ENCODE results near the gene HIRIP3.
"Not testable (repeated sequence)": the region's sequence is repeated elsewhere in the genome, so short reads cannot be mapped to it uniquely, and the experiment has no call there.

Gene HIRIP3

DNA sequence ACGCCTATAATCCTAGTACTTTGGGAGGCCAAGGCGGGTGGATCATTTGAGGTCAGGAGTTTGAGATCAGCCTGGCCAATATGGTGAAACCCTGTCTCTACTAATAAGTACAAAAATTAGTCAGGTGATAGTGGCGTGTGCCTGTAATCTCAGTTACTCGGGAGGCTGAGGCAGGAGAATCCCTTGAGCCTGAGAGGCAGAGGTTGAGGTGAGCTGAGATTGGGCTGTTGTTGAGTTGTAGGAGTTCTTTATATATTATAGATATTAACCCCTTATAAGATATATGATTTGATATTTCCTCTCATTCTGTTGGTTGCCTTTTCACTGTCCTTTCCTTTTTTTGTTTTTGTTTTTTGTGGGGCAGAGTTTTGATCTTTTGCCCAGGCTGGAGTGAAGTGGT, 35.6 kb downstream of the HIRIP3 start:
- DNase-seq; H3K9me3 ChIP-seq (ENCODE audit: control insufficient read depth, low read length); H3K4me3 ChIP-seq (ENCODE audit: insufficient read depth, low read depth, low read length, poor library complexity, severe bottlenecking); H3K36me3 ChIP-seq (ENCODE audit: control insufficient read depth, insufficient read depth, low read length); H3K27me3 ChIP-seq (replicated peaks; ENCODE audit: control insufficient read depth, insufficient read depth, low read length, poor library complexity, severe bottlenecking); H3K27ac ChIP-seq (ENCODE audit: insufficient read depth, low read length, poor library complexity, severe bottlenecking): not testable (repeated sequence)
- peaks cover 11% of the 10 kb centered on the region for H3K4me1 ChIP-seq (ENCODE audit: control insufficient read depth, insufficient read depth, low read length, poor library complexity, severe bottlenecking)

DNA sequence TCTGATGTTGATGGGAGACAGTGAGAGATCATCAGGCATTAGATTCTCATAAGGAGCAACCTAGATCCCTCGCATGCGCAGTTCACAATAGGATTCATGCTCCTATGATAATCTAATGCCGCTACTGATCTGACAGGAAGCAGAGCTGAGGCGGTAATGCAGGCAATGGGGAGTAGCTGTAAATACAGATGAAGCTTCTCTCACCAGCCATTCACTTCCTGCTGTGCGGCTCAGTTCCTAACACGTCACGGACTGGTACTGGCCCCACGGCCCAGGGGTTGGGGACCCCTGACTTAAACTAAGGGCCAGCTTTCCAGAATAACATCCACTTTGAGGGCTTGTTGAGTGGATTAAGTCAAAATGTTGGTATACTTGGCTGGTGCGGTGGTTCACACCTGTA, 36.1 kb downstream of the HIRIP3 start:
- Histone ChIP-seq H3K9me3 (ENCODE audit: control insufficient read depth, low read length) (no peaks in the 10 kb centered on the region), H3K27me3 (replicated peaks; ENCODE audit: control insufficient read depth, insufficient read depth, low read length, poor library complexity, severe bottlenecking) (no peaks in the 10 kb centered on the region), H3K4me1 (ENCODE audit: control insufficient read depth, insufficient read depth, low read length, poor library complexity, severe bottlenecking) (peaks cover 11% of the 10 kb centered on the region), H3K27ac (ENCODE audit: insufficient read depth, low read length, poor library complexity, severe bottlenecking) (no peak overlapping the region), H3K4me3 (ENCODE audit: insufficient read depth, low read depth, low read length, poor library complexity, severe bottlenecking) (no peak overlapping the region), H3K36me3 (ENCODE audit: control insufficient read depth, insufficient read depth, low read length) (no peaks in the 10 kb centered on the region)
- no peak for DNase-seq

DNA sequence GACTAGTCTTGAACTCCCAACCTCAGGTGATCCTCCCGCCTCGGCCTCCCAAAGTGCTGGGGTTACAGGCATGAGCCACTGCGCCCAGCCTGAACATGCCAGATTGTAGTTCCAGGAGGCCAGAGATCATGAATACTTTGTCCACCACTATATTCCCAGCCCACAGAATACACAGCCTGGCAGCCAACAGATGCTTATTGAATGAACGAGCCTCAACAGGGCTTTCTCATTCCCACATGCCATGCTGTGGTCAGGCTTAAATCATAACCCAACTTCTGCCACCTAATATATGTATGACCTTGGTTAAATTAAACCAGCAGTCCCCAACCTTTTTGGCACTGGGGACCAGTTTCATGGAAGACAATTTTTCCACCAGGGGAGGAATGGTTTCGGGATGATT, 36.7 kb downstream of the HIRIP3 start:
- H3K9me3 ChIP-seq (ENCODE audit: control insufficient read depth, low read length): no peaks in the 10 kb centered on the region
- peaks cover 11% of the 10 kb centered on the region for H3K4me1 ChIP-seq (ENCODE audit: control insufficient read depth, insufficient read depth, low read length, poor library complexity, severe bottlenecking)
- H3K36me3 ChIP-seq (ENCODE audit: control insufficient read depth, insufficient read depth, low read length): no peaks in the 10 kb centered on the region
- DNase-seq: no peak
- no peak overlapping the region for H3K4me3 ChIP-seq (ENCODE audit: insufficient read depth, low read depth, low read length, poor library complexity, severe bottlenecking)
- H3K27ac ChIP-seq (ENCODE audit: insufficient read depth, low read length, poor library complexity, severe bottlenecking): no peak overlapping the region
- no peaks in the 10 kb centered on the region for H3K27me3 ChIP-seq (replicated peaks; ENCODE audit: control insufficient read depth, insufficient read depth, low read length, poor library complexity, severe bottlenecking)

DNA sequence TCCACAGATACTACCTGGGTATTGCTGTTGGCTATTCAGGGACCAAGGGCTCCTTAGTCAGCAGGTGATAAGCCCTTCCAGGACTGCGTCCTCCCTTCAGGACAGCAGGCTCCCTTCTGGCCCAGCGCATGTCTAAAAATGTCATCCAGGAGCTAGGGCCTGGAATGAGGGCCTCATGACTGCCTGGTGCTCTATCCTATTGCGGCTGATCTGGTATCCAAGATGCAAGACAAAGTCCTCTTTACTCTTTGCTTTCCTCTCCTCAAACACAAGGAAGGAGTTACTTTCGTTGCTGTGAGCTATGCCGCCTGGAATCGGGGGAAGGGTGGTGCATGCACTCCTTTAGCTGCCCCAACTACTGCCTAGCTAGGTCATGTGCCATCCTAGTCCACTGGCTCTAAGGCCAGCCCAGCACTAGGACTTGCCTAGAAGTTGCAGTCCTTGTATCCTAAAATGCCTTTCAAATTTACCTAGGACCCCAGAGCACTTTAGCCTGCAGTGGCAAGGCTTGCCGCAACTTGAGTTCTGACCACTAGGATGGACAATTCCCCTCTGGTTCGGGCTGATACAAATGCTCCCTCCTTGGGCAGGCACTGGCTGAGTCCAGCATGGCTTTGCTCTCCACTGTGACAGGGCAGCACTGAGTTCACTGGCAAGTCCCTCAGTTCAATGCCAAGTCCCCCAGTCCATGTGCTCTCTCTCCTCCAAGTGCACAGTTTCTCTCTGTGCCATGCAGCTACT, 43.6 kb downstream of the HIRIP3 start:
- no peaks in the 10 kb centered on the region for H3K4me1 ChIP-seq (ENCODE audit: control insufficient read depth, insufficient read depth, low read length, poor library complexity, severe bottlenecking)
- DNase-seq: no peak
- no peaks in the 10 kb centered on the region for H3K36me3 ChIP-seq (ENCODE audit: control insufficient read depth, insufficient read depth, low read length)
- no peak overlapping the region for H3K27ac ChIP-seq (ENCODE audit: insufficient read depth, low read length, poor library complexity, severe bottlenecking)
- H3K4me3 ChIP-seq (ENCODE audit: insufficient read depth, low read depth, low read length, poor library complexity, severe bottlenecking): no peak overlapping the region
- H3K9me3 ChIP-seq (ENCODE audit: control insufficient read depth, low read length): no peaks in the 10 kb centered on the region
- H3K27me3 ChIP-seq (replicated peaks; ENCODE audit: control insufficient read depth, insufficient read depth, low read length, poor library complexity, severe bottlenecking): no peaks in the 10 kb centered on the region

DNA sequence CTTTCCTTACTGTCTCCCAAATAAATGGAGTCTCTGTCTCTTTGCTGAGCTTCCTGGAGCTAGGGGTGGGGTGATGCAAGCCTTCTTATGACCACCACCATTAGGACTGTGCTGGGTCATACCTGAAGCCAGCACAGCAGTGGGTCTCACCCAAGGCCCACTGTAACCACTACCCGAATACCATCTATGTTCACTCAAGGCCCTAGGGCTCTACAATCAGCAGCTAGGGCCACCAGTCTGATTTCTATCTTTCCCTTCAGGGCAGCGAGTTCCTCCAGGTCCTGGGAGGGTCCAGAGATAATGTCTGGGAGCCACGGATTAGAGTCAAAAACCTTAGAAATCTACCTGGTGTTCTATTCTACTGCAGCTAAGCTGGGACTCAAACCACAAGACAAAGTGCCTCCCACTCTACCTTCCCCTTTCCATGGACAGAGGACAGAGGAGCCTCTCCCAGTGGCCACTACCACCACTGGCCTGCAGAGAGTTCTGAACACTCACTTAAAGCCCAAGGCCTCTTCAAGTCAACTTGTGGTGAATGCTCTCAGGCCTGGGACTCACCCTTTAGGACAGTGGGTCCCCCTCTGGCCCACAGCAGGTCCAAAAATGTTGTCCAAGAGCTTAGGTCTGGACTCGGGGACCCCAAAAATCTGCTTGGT, 44.5 kb downstream of the HIRIP3 start:
- H3K9me3 ChIP-seq (ENCODE audit: control insufficient read depth, low read length): no peaks in the 10 kb centered on the region
- H3K27me3 ChIP-seq (replicated peaks; ENCODE audit: control insufficient read depth, insufficient read depth, low read length, poor library complexity, severe bottlenecking): no peaks in the 10 kb centered on the region
- no peak overlapping the region for H3K4me3 ChIP-seq (ENCODE audit: insufficient read depth, low read depth, low read length, poor library complexity, severe bottlenecking)
- no peaks in the 10 kb centered on the region for H3K4me1 ChIP-seq (ENCODE audit: control insufficient read depth, insufficient read depth, low read length, poor library complexity, severe bottlenecking)
- no peaks in the 10 kb centered on the region for H3K36me3 ChIP-seq (ENCODE audit: control insufficient read depth, insufficient read depth, low read length)
- no peak overlapping the region for H3K27ac ChIP-seq (ENCODE audit: insufficient read depth, low read length, poor library complexity, severe bottlenecking)
- DNase-seq: no peak

DNA sequence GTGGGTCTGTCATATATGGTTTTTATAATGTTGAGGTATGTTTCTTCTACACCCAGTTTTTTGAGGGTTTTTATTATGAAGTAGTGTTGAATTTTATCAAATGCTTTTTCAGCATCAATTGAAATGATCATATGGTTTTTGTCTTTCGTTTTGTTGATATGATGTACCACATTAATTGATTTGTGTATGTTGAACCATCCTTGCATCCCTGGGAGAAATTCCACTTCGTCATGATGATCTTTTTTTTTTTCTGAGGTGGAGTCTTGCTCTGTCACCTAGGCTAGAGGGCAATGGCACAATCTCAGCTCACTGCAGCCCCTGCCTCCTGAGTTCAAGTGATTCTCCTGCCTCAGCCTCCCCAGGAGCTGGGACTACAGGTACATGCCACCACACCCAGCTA, 47.5 kb downstream of the HIRIP3 start:
- Histone ChIP-seq H3K9me3 (ENCODE audit: control insufficient read depth, low read length) (no peaks in the 10 kb centered on the region), H3K27ac (ENCODE audit: insufficient read depth, low read length, poor library complexity, severe bottlenecking) (no peak overlapping the region), H3K27me3 (replicated peaks; ENCODE audit: control insufficient read depth, insufficient read depth, low read length, poor library complexity, severe bottlenecking) (no peaks in the 10 kb centered on the region), H3K4me3 (ENCODE audit: insufficient read depth, low read depth, low read length, poor library complexity, severe bottlenecking) (no peak overlapping the region), H3K36me3 (ENCODE audit: control insufficient read depth, insufficient read depth, low read length) (no peaks in the 10 kb centered on the region), H3K4me1 (ENCODE audit: control insufficient read depth, insufficient read depth, low read length, poor library complexity, severe bottlenecking) (no peaks in the 10 kb centered on the region)
- DNase-seq: no peak

DNA sequence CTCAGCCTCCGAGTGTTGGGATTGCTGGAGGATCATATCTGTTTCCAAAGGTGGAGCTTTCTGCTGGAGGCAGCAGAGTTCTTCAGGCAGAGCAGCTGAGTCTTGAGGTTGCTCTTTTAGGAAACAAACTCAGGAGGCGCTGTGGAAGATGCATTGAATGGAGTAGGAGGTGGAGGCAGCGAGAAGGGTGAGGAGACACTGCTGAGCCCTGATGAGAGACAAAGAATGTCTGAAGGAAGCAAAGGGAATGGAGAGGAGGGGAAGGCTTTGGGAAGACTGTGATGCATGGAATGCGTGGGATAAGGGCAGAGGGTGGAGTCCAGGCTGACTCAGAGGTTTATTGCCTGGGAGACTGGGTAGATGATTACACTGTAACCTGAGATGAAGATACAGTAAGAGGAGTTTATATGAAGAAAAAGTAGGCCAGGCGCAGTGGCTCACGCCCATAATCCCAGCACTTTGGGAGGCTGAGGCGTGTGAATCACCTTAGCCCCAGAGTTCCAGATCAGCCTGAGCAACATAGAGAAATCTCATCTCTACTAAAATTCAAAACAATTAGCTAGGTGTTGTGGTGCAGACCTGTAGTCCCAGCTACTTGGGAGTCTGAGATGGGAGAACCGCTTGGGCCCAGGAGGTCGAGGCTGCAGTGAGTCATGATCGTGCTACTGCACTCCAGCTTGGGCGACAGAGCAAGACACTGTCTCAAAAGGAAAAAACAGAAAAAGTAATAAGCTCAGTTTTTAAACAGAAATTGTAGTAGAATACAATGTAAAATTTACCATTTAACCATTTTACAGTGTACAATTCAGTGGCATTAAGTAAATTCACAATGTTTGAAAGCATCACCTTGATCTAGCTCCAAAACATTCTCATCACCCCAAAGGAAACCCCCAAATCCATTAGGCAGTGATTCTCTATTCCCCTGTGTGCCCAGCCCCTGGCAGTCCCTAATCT, 51.3 kb downstream of the HIRIP3 start:
- Histone ChIP-seq H3K4me3 (ENCODE audit: insufficient read depth, low read depth, low read length, poor library complexity, severe bottlenecking) (no peak overlapping the region), H3K9me3 (ENCODE audit: control insufficient read depth, low read length) (no peaks in the 10 kb centered on the region), H3K27ac (ENCODE audit: insufficient read depth, low read length, poor library complexity, severe bottlenecking) (no peak overlapping the region), H3K36me3 (ENCODE audit: control insufficient read depth, insufficient read depth, low read length) (no peaks in the 10 kb centered on the region), H3K27me3 (replicated peaks; ENCODE audit: control insufficient read depth, insufficient read depth, low read length, poor library complexity, severe bottlenecking) (no peaks in the 10 kb centered on the region), H3K4me1 (ENCODE audit: control insufficient read depth, insufficient read depth, low read length, poor library complexity, severe bottlenecking) (no peaks in the 10 kb centered on the region)
- no peak for DNase-seq

Data from effector memory CD4-positive, alpha-beta T cell (primary cell).